Tibial artery (tissue), 4 donors: ENCODE data around the gene CERCAM.
"Not testable (repeated sequence)": the region's sequence is repeated elsewhere in the genome, so short reads cannot be mapped to it uniquely, and the experiment has no call there.

Experiments used
- DNase-seq, 2 donors: peaks; one replicate each; pipeline ENCODE4 v3.0.0-alpha.2; 2019
- H3K27ac ChIP-seq, 2 donors: fragments of 200-600 bp; sonication (generic) in 1 of 2; 1 replicate in 1 of 2; 2 replicates in 1 of 2; pipeline ENCODE4 v1.5.1; 2018 to 2019; ENCODE audit warnings: mild to moderate bottlenecking in 1 of 2
- H3K27me3 ChIP-seq, 2 donors: fragments of 200-600 bp; sonication (generic) in 1 of 2; one replicate each; pipeline versions ENCODE4 v1.5.1 to v1.6.0; 2016 to 2019
- H3K36me3 ChIP-seq, 3 donors: fragments of 200-600 bp; sonication (generic) in 2 of 3; one replicate each; pipeline ENCODE4 v1.5.1; 2016 to 2019; ENCODE audit warnings: mild to moderate bottlenecking in 2 of 3
- H3K4me1 ChIP-seq, 4 donors: fragments of 200-600 bp; sonication (generic) in 2 of 4; 1 replicate in 3 of 4; 2 replicates in 1 of 4; pipeline ENCODE4 v1.5.1; 2016 to 2019
- H3K4me3 ChIP-seq, 2 donors: fragments of 200-600 bp; sonication (generic) in 1 of 2; 1 replicate in 1 of 2; 2 replicates in 1 of 2; pipeline ENCODE4 v1.5.1; 2018 to 2019; ENCODE audit warnings: mild to moderate bottlenecking in 2 of 2
- H3K9me3 ChIP-seq, 3 donors: fragments of 200-600 bp; sonication (generic) in 1 of 3; one replicate each; pipeline ENCODE4 v1.5.1; 2016 to 2019
- CTCF ChIP-seq, 2 experiments: fragments of 200-600 bp in 1 of 2; fragments of 450-650 bp in 1 of 2; IDR thresholded peaks; one replicate each; pipeline ENCODE4 v1.5.1; 2017 to 2019; ENCODE audit warnings: antibody characterized with exemption in 2 of 2, mild to moderate bottlenecking in 1 of 2, moderate library complexity in 1 of 2
- intact Hi-C: fragments of 100-400 bp; cut with DNase I; formaldehyde crosslinking; loops from one replicate; pipeline ENCODE4 v1.15.0; 2023; ENCODE audit warnings: low total_unique reads

Gene CERCAM

GRCh38 chr9:128422783-128423150, 2.1 kb downstream of the CERCAM start:
- Histone ChIP-seq H3K27me3 (peaks cover 0 to 6% of the 10 kb centered on the region in 2 donors), H3K4me3 (no peak overlapping the region), H3K36me3 (peaks cover 0 to 31% (median 8%) of the 10 kb centered on the region in 3 donors), H3K9me3 (no peaks in the 10 kb centered on the region), H3K27ac (no peak overlapping the region), H3K4me1 (peaks cover 0 to 26% (median 24%) of the 10 kb centered on the region in 4 donors)
- no peak for TF ChIP-seq CTCF (IDR thresholded peaks at IDR 0.05)
- DNase-seq: no peak
- intact Hi-C loops: no loop called here

GRCh38 chr9:128423356-128423755, 2.7 kb downstream of the CERCAM start:
- intact Hi-C loops, DNase-seq, H3K27ac ChIP-seq, H3K4me3 ChIP-seq, H3K9me3 ChIP-seq, H3K27me3 ChIP-seq: not testable (repeated sequence)
- peaks cover 0 to 37% (median 8%) of the 10 kb centered on the region in 3 donors for H3K36me3 ChIP-seq
- peaks cover 0 to 26% (median 24%) of the 10 kb centered on the region in 4 donors for H3K4me1 ChIP-seq

GRCh38 chr9:128424268-128424780, 3.7 kb downstream of the CERCAM start:
- peaks cover 0 to 18% (median 18%) of the 10 kb centered on the region in 4 donors for H3K4me1 ChIP-seq
- DNase-seq: no peak
- TF ChIP-seq CTCF (IDR thresholded peaks at IDR 0.05): no peak
- peaks cover 0 to 47% (median 8%) of the 10 kb centered on the region in 3 donors for H3K36me3 ChIP-seq
- H3K9me3 ChIP-seq: no peaks in the 10 kb centered on the region
- no peaks in the 10 kb centered on the region for H3K27me3 ChIP-seq
- H3K4me3 ChIP-seq: no peak overlapping the region
- intact Hi-C loops: no loop called here
- no peak overlapping the region for H3K27ac ChIP-seq

GRCh38 chr9:128428644-128429512, 8.2 kb downstream of the CERCAM start:
- Histone ChIP-seq H3K27ac (no peak overlapping the region), H3K9me3 (no peaks in the 10 kb centered on the region), H3K4me3 (no peak overlapping the region), H3K36me3 (peaks cover 0 to 75% (median 15%) of the 10 kb centered on the region in 3 donors), H3K27me3 (no peaks in the 10 kb centered on the region), H3K4me1 (no peaks in the 10 kb centered on the region)
- intact Hi-C loops: no loop called here
- no peak for TF ChIP-seq CTCF (IDR thresholded peaks at IDR 0.05)
- no peak for DNase-seq

GRCh38 chr9:128429513-128430086, 8.9 kb downstream of the CERCAM start:
- Histone ChIP-seq H3K4me3 (no peak overlapping the region), H3K9me3 (no peaks in the 10 kb centered on the region), H3K27me3 (no peaks in the 10 kb centered on the region), H3K4me1 (no peaks in the 10 kb centered on the region), H3K27ac (no peak overlapping the region), H3K36me3 (peaks cover 0 to 74% (median 8%) of the 10 kb centered on the region in 3 donors)
- intact Hi-C loops: no loop called here
- DNase-seq: no peak
- TF ChIP-seq CTCF (IDR thresholded peaks at IDR 0.05): no peak

GRCh38 chr9:128431207-128431606, 10.6 kb downstream of the CERCAM start:
- intact Hi-C loops: no loop called here
- no peak for TF ChIP-seq CTCF (IDR thresholded peaks at IDR 0.05)
- no peak overlapping the region for H3K27ac ChIP-seq
- peaks cover 0 to 73% (median 7%) of the 10 kb centered on the region in 3 donors for H3K36me3 ChIP-seq
- no peaks in the 10 kb centered on the region for H3K27me3 ChIP-seq
- no peaks in the 10 kb centered on the region for H3K9me3 ChIP-seq
- H3K4me3 ChIP-seq: no peak overlapping the region
- no peaks in the 10 kb centered on the region for H3K4me1 ChIP-seq
- no peak for DNase-seq
